ENCODE results near the gene SYNE4. TPM values are rescaled to one million over a fixed set of nuclear protein-coding genes. Genes with fewer than 3 reads are reported as not detected.

Gene SYNE4
- total and polyA plus RNA-seq, 2 of the 13 experiments (the other 11 are each of a cell fraction or from before 2014, with no cell fraction given), result 13.7 to 23.0 TPM

GRCh38 chr19:36008336-36008978, at the start of gene SYNE4 (continued):
- TF ChIP-seq SNAPC4 (CRISPR knock-in tag; IDR thresholded peaks at IDR 0.05) (peak; percentile 82; the same call in 1 of the 2 replicates), SMYD3 (CRISPR knock-in tag; IDR thresholded peaks at IDR 0.05) (no peak), SALL2 (CRISPR knock-in tag; IDR thresholded peaks at IDR 0.05) (peak; percentile 12; the same call in 1 of the 2 replicates), ZNF703 (CRISPR knock-in tag; IDR thresholded peaks at IDR 0.05; ENCODE audit: borderline replicate concordance) (no peak), SP1 (IDR thresholded peaks at IDR 0.05) (no peak), SP1 (CRISPR knock-in tag; IDR thresholded peaks at IDR 0.05) (peak; percentile 47; the same call in 1 of the 2 replicates), TAF15 (IDR thresholded peaks at IDR 0.05; ENCODE audit: low read depth, low read length, poor library complexity, severe bottlenecking) (no peak), HIC2 (CRISPR knock-in tag; IDR thresholded peaks at IDR 0.05; ENCODE audit: low read depth) (no peak), ZNF780A (CRISPR knock-in tag; IDR thresholded peaks at IDR 0.05) (no peak), ASH2L (IDR thresholded peaks at IDR 0.05; ENCODE audit: insufficient read length, low read depth, low read length) (peak; percentile 36)
- TF ChIP-seq, protein P1, sequence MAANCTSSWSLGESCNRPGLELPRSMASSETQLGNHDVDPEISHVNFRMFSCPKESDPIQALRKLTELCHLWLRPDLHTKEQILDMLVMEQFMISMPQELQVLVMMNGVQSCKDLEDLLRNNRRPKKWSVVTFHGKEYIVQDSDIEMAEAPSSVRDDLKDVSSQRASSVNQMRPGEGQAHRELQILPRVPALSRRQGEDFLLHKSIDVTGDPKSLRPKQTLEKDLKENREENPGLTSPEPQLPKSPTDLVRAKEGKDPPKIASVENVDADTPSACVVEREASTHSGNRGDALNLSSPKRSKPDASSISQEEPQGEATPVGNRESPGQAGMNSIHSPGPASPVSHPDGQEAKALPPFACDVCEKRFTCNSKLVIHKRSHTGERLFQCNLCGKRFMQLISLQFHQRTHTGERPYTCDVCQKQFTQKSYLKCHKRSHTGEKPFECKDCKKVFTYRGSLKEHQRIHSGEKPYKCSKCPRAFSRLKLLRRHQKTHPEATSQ (CRISPR knock-in tag; IDR thresholded peaks at IDR 0.05; ENCODE audit: borderline replicate concordance), result no peak
- TF ChIP-seq, protein P2, sequence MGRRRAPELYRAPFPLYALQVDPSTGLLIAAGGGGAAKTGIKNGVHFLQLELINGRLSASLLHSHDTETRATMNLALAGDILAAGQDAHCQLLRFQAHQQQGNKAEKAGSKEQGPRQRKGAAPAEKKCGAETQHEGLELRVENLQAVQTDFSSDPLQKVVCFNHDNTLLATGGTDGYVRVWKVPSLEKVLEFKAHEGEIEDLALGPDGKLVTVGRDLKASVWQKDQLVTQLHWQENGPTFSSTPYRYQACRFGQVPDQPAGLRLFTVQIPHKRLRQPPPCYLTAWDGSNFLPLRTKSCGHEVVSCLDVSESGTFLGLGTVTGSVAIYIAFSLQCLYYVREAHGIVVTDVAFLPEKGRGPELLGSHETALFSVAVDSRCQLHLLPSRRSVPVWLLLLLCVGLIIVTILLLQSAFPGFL (CRISPR knock-in tag; IDR thresholded peaks at IDR 0.05), result no peak
- TF ChIP-seq, protein P3, sequence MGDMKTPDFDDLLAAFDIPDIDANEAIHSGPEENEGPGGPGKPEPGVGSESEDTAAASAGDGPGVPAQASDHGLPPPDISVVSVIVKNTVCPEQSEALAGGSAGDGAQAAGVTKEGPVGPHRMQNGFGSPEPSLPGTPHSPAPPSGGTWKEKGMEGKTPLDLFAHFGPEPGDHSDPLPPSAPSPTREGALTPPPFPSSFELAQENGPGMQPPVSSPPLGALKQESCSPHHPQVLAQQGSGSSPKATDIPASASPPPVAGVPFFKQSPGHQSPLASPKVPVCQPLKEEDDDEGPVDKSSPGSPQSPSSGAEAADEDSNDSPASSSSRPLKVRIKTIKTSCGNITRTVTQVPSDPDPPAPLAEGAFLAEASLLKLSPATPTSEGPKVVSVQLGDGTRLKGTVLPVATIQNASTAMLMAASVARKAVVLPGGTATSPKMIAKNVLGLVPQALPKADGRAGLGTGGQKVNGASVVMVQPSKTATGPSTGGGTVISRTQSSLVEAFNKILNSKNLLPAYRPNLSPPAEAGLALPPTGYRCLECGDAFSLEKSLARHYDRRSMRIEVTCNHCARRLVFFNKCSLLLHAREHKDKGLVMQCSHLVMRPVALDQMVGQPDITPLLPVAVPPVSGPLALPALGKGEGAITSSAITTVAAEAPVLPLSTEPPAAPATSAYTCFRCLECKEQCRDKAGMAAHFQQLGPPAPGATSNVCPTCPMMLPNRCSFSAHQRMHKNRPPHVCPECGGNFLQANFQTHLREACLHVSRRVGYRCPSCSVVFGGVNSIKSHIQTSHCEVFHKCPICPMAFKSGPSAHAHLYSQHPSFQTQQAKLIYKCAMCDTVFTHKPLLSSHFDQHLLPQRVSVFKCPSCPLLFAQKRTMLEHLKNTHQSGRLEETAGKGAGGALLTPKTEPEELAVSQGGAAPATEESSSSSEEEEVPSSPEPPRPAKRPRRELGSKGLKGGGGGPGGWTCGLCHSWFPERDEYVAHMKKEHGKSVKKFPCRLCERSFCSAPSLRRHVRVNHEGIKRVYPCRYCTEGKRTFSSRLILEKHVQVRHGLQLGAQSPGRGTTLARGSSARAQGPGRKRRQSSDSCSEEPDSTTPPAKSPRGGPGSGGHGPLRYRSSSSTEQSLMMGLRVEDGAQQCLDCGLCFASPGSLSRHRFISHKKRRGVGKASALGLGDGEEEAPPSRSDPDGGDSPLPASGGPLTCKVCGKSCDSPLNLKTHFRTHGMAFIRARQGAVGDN (CRISPR knock-in tag; IDR thresholded peaks at IDR 0.05), result peak; percentile 94

Data from HepG2 (cell line).